NCI-H1092 treated with DMSO at 0.1 percent for 48 hours (cell line): ENCODE measurements around the gene PSMC3.

Source experiments
- DNase-seq: peaks from one replicate; lab custom pipeline; 2025; lab: John Stamatoyannopoulos, UW

Gene PSMC3

GRCh38 chr11:47413351-47413750, 12.9 kb downstream of the PSMC3 start:
- no peak for DNase-seq

- DNase-seq, result peak; percentile 15
These were observed 14.1 kb downstream of the PSMC3 start for GRCh38 chr11:47411884-47412746.

DNA sequence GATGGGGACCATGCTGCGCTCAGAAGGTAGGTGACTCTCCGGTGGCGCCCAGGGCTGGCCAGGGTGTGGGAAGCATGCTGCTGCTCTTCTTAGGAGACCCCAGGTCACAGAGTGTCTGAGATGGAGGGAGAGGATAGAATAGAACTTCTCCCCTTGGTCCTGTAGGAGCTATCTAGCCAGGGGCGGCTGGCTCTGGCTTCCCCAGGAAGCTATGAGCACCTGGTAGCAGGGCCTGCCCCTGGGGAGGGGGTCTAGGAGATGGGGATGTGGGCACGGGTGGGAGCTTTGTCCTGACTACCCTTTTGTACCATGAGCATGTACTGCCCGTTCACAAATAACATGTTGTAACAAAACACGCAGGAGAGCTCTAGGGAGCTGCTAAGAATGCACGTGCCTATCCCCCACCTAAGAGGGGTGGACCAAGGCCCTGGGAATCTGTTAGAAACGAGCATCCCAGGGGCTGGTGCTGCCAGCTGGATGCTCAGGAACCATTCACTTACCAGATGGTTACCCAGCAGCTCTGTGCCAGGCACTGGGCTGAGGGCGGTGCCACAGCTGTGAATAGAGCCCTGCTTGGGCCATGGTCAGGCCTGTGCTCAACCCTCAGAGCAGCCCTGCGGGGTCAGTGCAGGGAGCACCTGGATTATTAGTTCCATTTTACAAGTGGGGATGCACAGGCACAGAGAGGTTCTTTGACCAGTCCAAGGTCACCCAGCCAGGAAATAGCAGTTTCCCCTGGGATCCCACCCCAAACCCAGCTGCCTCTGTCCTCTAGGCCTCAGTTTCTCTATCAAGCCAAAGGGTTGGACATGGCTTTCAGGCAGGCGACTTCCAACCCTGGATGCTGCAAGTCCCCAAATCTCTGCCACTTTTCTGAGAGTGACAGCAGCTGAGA, 15.6 kb downstream of the PSMC3 start:
- DNase-seq, result no peak

DNA sequence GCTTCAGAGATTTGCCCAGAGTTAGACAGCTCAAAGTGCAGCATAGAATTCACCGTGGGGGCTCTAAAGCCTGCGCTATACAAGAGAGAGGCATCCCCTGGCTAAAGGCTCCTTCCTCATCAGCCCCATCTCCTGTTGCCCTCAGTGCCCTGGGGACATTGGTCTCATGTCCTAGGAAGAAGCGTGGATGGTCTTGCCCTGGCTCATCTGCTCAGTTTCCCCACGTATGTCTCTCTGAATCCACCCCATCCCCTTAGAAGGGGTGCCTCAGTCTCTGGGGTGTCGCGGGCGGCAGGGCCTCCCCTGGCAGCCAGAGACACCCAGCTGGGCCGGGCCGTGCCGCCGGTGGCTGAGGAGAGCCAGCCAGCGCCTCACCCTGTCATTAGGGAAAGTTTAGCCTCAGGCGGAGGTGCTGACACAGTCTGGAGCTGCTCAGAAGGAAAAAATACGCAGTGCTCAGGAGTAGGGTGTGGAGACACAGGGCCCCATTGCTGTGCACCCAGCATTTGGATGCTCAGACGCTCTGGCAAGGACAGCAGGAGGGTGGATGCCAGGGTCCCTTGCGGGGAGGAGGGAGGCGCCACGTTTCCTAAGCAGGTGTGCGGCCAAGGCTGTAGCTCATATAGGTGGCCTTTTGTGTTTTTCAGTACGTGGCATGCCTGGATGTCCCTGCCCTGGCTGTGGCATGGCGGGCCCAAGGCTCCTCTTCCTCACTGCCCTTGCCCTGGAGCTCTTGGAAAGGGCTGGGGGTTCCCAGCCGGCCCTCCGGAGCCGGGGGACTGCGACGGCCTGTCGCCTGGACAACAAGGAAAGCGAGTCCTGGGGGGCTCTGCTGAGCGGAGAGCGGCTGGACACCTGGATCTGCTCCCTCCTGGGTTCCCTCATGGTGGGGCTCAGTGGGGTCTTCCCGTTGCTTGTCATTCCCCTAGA, 16.5 kb downstream of the PSMC3 start:
- no peak for DNase-seq

DNA sequence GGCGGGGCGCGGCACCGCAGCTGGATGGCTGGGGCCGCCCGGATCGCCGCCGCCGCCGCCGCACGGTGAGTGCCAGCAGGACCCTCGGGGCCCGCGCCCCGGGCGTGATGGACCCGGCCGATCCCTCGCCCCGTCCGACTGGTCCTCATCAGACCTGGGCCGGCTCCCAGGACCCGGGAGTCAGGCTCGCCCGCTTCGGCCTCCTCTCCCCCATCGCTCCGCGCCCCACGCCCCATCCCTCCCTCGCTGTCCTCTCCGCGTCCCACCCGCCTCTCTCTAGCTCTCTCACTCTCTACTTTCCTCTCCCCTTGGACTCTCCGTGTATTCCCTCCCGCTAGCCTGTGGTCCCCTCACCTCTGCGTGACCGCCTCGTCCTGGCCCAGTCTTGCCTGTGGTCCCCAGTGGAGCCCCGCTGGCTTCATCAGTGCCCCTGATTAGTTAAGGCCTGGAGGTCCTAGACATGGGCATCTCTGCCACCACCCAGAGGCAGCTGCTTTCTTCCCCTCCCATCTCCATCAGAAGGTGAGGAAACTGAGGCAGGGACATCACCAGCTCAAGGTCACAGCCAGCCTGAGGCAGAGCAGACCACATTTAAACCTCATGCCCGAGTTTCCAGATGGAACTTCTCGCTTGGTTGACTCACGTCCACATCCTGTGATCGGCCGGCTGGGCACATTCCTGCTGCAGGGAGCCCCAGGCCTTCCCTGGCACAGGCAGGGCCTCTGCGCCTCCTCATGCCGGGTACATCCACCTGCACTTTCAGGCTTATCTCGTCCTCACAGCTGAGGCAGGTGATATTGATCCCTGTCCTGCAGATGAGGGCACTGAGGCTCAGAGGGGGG, 17.4 kb downstream of the PSMC3 start:
- DNase-seq, result no peak

GRCh38 chr11:47407746-47408590, 18.3 kb downstream of the PSMC3 start, which contains the start of gene SLC39A13:
Gene SLC39A13, plus strand, starts transcription at chr11:47408590. Its CDS starts 1,505 bp downstream, at chr11:47410095.
- DNase-seq, result peak; percentile 90

GRCh38 chr11:47406896-47407745, 19.1 kb downstream of the PSMC3 start:
- DNase-seq, result no peak

GRCh38 chr11:47403571-47403970, 22.7 kb downstream of the PSMC3 start:
- no peak for DNase-seq

GRCh38 chr11:47403135-47403534, 23.1 kb downstream of the PSMC3 start:
- no peak for DNase-seq

DNA sequence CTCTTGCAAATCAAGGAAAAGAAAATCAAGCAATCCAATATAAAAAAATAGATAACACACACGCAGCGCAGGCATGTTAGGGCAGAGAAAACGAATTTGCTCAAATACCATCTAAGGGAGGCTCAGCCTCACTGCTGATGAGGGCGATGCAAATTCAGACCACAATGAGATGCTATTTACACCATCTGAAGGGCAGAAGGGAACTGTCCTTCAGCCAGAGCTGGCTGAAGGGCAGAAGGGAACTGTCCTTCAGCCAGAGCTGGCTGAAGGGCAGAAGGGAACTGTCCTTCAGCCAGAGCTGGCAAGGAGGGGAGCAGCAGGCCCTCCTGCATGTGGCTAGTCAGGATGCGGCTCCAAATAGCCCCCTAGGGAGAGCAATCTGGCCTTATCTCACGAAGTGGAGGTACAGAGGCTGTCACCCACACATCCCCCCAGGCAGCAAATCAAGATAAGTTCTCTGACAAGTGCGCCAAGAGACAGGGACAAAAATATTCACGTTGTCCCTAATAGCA, 25.4 kb downstream of the PSMC3 start:
- DNase-seq, result no peak

GRCh38 chr11:47399860-47400767, 26.1 kb downstream of the PSMC3 start:
- DNase-seq, result no peak

DNA sequence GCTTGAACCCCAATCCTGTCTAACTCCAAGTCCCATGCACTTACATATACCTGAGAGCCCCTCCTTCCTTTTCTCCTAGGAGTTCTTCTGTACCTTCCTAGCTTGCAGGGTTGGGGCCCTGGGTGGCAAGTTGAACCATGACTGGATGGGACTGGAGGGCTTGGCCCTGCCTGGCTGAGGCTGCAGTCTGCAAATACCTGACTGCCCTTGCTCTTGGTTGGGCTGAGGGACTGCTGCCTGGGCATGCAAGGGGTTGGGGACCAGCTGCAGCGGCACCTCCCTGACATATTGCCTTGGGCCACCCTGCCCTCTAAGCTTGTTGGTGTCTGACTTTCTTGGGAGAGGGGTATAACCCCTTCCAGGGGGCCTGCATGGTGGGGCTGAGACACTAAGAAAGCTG, 27.7 kb downstream of the PSMC3 start:
- DNase-seq, result no peak

- no peak for DNase-seq
These were observed 28.2 kb downstream of the PSMC3 start for GRCh38 chr11:47398011-47398410.

GRCh38 chr11:47396049-47396320, 30.3 kb downstream of the PSMC3 start:
- no peak for DNase-seq

DNA sequence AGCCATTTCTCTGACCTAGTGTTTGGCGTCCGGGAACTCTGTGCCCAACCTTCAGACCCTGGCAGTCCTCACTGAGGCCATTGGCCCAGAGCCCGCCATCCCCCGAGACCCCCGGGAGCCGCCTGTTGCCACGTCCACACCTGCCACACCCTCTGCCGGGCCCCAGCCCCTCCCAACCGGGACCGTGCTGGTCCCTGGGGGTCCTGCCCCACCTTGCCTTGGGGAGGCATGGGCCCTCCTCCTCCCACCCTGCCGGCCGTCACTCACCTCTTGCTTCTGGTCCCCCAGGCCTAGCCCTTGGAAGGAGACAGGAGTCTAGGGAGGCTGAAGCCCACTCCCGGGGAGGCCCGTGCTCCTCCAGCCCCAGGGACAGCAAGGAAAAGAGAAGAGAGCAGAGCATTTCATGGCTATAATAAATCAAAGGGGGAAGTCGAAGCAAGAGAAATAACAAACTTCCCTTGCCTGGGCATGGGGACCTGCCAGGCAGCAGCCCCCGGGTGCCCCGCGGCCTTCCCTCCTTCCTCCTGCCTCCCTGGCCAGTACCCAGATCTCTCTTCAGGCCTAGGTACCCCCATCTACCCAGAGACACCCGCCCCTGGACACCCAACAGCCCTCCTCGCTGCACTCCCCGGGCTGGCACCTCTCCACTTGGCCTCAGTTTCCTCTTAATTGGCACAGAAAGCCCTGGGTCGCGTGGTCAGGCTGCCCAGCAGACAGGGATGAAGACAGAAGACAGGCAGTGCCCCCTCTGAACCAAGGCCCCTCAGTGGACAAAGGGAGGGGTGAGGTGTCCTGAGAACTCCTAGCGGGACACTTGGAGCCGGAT, 30.8 kb downstream of the PSMC3 start:
- DNase-seq, result no peak

DNA sequence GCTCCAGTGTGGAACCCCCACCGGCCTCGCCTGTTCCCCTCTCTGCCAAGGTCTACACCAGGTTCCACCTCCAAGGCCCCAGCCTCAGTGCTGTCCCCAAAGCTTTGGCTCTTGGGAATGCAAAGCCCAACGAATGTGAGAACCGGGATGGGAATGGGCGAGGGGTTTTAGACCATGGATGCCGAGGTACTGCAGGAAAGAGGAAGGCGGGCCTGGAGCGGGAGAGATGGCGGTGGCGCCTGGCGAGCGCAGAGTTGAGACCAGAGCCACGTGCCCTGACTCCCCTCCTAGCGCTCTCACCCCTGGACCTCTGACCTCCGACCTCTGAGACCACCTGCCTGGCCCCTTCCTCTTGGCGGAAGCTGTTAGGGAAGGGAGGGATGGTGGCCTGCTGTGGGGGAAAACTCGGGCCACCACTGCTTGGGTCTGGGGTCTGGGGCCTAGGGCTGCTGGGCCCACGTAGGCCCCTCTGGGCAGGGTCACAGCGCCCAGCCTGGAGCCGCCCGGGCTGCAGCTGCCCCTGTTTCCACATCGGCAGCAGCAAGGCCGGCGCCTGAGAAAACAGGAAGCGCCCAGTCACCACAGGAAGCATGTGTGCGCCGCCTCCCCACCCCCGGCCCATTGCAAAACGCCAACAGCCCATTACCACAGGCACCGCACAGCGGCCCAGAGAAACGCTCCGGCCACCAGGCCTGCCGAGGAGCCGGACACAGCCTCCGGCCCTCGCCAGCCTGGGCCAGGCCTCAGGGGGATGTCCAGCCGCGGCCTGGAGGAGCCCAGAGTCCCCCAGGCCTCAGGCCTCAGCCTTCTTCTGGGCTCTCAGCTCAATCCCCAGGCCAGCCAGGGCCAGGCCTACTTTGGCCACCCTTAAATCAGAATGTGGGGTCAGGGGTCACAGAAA, 31.7 kb downstream of the PSMC3 start:
- no peak for DNase-seq
